ENCODE results near the gene GSG1.
"Not testable (repeated sequence)": the region's sequence is repeated elsewhere in the genome, so short reads cannot be mapped to it uniquely, and the experiment has no call there.

Gene GSG1

GRCh38 chr12:13088496-13088895, 15.0 kb downstream of the GSG1 start:
- DNase-seq: no peak

- DNase-seq: no peak
These were observed 15.7 kb downstream of the GSG1 start for GRCh38 chr12:13087766-13088165.

GRCh38 chr12:13085968-13086686, 17.3 kb downstream of the GSG1 start:
- no peak for DNase-seq

- DNase-seq: no peak
These were observed 18.4 kb downstream of the GSG1 start for GRCh38 chr12:13084898-13085640.

- not testable (repeated sequence) for DNase-seq
These were observed 19.8 kb downstream of the GSG1 start for GRCh38 chr12:13083638-13084037.

GRCh38 chr12:13082861-13083260, 20.6 kb downstream of the GSG1 start:
- DNase-seq: no peak

GRCh38 chr12:13080266-13080665, 23.2 kb downstream of the GSG1 start:
- no peak for DNase-seq

GRCh38 chr12:13079440-13079906, 24.0 kb downstream of the GSG1 start:
- no peak for DNase-seq

- DNase-seq: no peak
These were observed 27.5 kb downstream of the GSG1 start for GRCh38 chr12:13075786-13076570.

- no peak for DNase-seq
These were observed 28.4 kb downstream of the GSG1 start for GRCh38 chr12:13075118-13075480.

- DNase-seq: no peak
These were observed 28.9 kb downstream of the GSG1 start for GRCh38 chr12:13074396-13075117.

GRCh38 chr12:13073173-13073572, 30.3 kb downstream of the GSG1 start:
- DNase-seq: no peak

GRCh38 chr12:13071305-13072280, 31.9 kb downstream of the GSG1 start:
- no peak for DNase-seq

- DNase-seq: no peak
These were observed 34.1 kb downstream of the GSG1 start for GRCh38 chr12:13069380-13069779.

GRCh38 chr12:13067322-13067721, 36.1 kb downstream of the GSG1 start:
- DNase-seq: no peak

- DNase-seq: no peak
These were observed 37.0 kb downstream of the GSG1 start for GRCh38 chr12:13066459-13066858.

GRCh38 chr12:13066014-13066413, 37.5 kb downstream of the GSG1 start:
- DNase-seq: no peak

GRCh38 chr12:13062669-13063068, 40.8 kb downstream of the GSG1 start:
- no peak for DNase-seq

- no peak for DNase-seq
These were observed 42.1 kb downstream of the GSG1 start for GRCh38 chr12:13061377-13061776.

- DNase-seq: no peak
These were observed 42.9 kb downstream of the GSG1 start for GRCh38 chr12:13060581-13060980.

- not testable (repeated sequence) for DNase-seq
These were observed 49.9 kb downstream of the GSG1 start for GRCh38 chr12:13053617-13054016.

GRCh38 chr12:13052421-13052820, 51.0 kb downstream of the GSG1 start:
- no peak for DNase-seq

All from NCI-H1092 (cell line).